Activated CD8-positive, alpha-beta memory T cell treated with anti-CD3 and anti-CD28 coated beads for 48 hours (primary cell): ENCODE data around the gene SCTR.
A peak's percentile ranks its signal among the peaks of the same experiment; 100 is the strongest.
"Not testable (repeated sequence)": the region's sequence is repeated elsewhere in the genome, so short reads cannot be mapped to it uniquely, and the experiment has no call there.

Source experiments
- DNase-seq, 3 experiments: peaks; one replicate each; pipeline ENCODE4 v3.0.0-alpha.2; 2020; ENCODE audit warnings: low read depth in 2 of 3, low spot score in 2 of 3

Gene SCTR

GRCh38 chr2:119416299-119416923, 107.9 kb downstream of the SCTR start:
- no peak for DNase-seq

DNA sequence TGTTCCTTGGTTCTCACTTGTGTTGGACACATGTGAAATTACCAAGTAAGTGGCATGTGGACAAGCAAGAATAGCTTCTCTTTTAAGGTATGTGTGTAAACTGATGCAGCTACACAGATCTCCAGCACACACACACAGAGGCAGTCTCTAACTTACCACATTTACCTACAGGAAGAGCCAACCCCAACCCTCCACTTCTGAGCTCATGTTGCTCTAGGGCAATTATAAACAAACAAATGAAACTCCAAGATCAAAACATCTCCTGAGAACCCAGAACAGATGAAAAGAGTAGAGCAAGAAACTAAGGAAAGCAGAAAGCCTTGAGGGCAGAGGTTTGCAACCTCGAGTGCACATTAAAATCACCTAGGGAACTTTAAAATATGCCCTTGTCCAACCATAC, 108.7 kb downstream of the SCTR start:
- DNase-seq, result no peak

- DNase-seq, result no peak
These were observed 109.4 kb downstream of the SCTR start for GRCh38 chr2:119414894-119415293.

DNA sequence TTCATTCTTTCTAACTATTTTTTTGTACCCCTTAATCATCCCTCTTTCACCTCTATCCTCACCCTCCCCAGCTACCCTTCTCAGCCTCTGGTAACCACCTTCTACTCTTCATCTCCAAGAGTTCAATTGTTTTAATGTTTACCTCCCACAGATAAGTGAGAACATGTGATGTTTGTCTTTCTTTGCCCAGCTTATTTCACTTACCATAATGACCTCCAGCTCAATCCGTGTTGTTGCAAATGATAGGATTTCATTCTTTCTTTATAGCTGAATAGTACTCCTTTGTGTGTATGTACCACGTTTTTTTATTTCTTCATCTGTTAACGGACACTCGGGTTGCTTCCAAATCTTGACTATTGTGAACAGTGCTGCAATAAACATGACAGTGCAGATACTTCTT, 114.8 kb downstream of the SCTR start:
- no peak for DNase-seq

DNA sequence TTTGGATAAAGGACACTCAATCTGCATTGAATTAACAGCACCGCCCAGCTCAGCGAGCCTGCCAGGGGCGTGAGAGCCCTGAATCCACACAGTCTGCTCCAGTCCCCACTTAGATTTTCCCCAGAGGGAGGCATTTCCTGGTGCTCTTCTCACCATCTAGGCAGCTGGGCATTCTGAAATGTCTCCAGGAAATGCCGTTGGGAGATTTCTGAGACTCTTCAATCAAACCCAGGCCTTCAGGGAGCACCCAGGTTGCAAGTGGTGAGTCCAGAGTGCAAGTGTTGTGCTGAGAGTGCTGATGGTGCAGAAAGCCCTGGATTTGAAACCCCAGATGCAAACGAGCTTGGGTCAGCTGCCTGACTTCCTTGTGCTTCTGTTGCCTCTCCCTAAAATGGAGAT, 116.1 kb downstream of the SCTR start:
- DNase-seq, result no peak

- peak in 1 of 3 experiments; percentile 19 for DNase-seq
These were observed 116.7 kb downstream of the SCTR start for GRCh38 chr2:119407430-119408220.

DNA sequence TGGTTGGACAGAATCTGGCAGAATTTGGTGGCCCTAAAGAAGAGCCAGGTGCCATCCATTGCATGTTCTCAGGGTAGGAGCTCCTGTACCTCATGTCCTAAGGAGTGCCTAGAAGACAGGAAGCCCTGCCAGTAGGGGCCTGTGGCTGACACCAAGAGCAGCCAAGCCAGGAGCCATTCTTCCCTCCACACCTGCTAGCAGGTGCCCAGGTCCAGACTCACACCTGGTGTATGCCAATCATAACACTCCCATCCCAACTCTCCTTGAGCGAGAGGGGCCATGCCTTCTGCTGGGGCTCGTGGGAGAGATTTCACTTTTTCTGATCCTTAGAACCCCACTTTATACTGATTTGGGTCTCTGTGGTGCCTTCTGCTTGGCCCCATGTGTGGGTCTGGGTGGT, 119.1 kb downstream of the SCTR start:
- DNase-seq, result no peak

- not testable (repeated sequence) for DNase-seq
These were observed 120.7 kb downstream of the SCTR start for GRCh38 chr2:119403618-119404017.

DNA sequence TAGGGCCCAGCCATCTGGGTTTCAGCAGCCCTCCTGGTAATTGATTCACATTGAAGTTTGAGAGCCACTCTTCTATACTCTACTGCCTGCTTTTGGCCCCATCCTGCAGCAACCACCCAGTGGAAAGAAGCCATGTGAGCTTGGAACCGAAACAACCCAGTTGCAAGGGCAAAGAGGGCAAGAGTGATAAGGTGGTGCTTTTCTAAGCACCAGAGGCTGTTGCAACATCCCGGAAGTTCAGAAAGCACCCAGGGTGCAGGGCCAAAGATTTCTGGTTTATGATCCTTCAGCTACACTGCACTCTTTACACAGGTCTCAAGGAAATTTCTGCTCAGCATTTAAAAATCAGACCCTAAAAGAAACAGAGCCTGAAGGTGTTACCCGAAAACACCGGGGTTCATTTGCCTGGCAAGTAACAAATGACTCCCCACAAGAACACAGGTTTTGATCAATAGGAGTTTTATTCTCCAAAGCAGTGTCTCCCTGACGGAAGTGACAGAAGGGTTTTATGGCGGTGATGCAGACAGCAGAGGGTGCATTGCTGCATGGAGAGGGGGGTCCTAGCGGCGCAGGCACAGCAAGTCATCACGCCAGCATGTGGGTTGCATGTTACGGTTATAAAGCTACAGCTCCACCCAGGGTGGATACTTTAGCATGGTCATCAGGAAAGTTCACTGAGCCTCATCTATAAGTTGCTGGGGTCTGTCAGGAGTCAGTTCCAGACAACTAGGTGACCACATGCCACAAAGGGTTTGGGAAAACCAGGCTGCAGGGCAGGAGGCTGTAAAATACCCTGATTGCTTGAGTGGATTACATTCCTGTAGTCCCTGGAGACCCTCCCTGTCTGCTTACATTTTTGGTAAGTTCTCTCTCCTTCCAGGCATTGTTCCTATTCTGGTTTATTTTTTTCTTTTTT, 121.4 kb downstream of the SCTR start:
- no peak for DNase-seq

DNA sequence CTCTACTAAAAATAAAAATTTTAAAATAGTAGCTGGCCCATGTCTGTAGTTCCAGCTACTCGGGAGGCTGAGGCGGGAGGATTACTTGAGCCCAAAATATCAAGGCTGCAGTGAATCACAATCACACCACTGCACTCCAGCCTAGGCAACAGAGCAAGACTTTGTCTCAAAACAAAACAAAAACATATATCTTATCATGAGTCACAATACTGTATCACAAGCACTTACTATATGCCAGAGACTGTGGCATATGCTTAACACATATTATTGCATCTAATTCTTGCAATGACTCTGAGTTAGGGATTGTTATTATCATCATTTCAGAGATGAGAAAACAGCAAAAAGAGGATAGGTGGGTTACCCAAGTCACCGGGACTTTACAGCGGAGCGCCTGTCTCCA, 122.2 kb downstream of the SCTR start:
- no peak for DNase-seq

GRCh38 chr2:119397196-119397595, 127.1 kb downstream of the SCTR start:
- no peak for DNase-seq

GRCh38 chr2:119393971-119394748, 130.1 kb downstream of the SCTR start:
- DNase-seq, result no peak
